ENCODE data around the gene ADGRA3.

- TF ChIP-seq CTCF (IDR thresholded peaks at IDR 0.05) (no peak), POLR2A (IDR thresholded peaks at IDR 0.05) (no peak)
These were observed 95.6 kb downstream of the ADGRA3 start for GRCh38 chr4:22420291-22420690.
